Transverse colon (tissue), 4 donors: ENCODE data around the gene VSTM2L. TPM values are rescaled to one million over a fixed set of nuclear protein-coding genes. Genes with fewer than 3 reads are reported as not detected.

ENCODE experiments used
- DNase-seq: peaks from one replicate; pipeline ENCODE4 v3.0.0-alpha.2; 2019
- H3K27ac ChIP-seq, 4 donors: fragments of 200-600 bp; sonication (generic); 2 replicates each; pipeline ENCODE4 v1.5.1; 2016 to 2018; ENCODE audit warnings: inconsistent platforms in 4 of 4
- H3K27me3 ChIP-seq: fragments of 200-600 bp; sonication (generic); 2 replicates; pipeline ENCODE4 v1.5.1; 2017; ENCODE audit warnings: inconsistent platforms
- H3K36me3 ChIP-seq, 4 donors: fragments of 200-600 bp; sonication (generic); 2 replicates each; pipeline ENCODE4 v1.5.1; 2017 to 2019; ENCODE audit warnings: inconsistent platforms in 4 of 4
- H3K4me1 ChIP-seq, 4 donors: fragments of 200-600 bp; sonication (generic); 2 replicates each; pipeline ENCODE4 v1.5.1; 2017 to 2020; ENCODE audit warnings: inconsistent platforms in 4 of 4
- H3K4me3 ChIP-seq, 4 donors: fragments of 200-600 bp; sonication (generic); 1 replicate in 1 of 4; 2 replicates in 3 of 4; pipeline versions ENCODE4 v1.5.1 to v1.6.1; 2017 to 2019; ENCODE audit warnings: inconsistent platforms in 4 of 4
- H3K9me3 ChIP-seq, 2 donors: fragments of 200-600 bp; sonication (generic); 2 replicates each; pipeline ENCODE4 v1.5.1; 2017 to 2019; ENCODE audit warnings: inconsistent platforms in 2 of 2
- EP300 ChIP-seq: sonication (generic); formaldehyde crosslinking; IDR thresholded peaks from one replicate; pipeline ENCODE4 v1.6.1; 2017; ENCODE audit warnings: antibody characterized with exemption, low read depth
- POLR2A ChIP-seq: fragments of 450-650 bp; IDR thresholded peaks from one replicate; pipeline ENCODE4 v1.6.1; 2016; ENCODE audit warnings: antibody characterized with exemption, mild to moderate bottlenecking, moderate library complexity
- POLR2AphosphoS5 ChIP-seq, 3 donors: sonication (generic); formaldehyde crosslinking; IDR thresholded peaks; one replicate each; pipeline ENCODE4 v1.6.1; 2016; ENCODE audit warnings: antibody characterized with exemption in 3 of 3
- WGBS, 2 donors: methylation state at CpG; one replicate each; pipeline ENCODE4 v1.1.5; 2018; ENCODE audit warnings: low coverage in 1 of 2; 5-methylcytosine and 5-hydroxymethylcytosine counted together
- in situ Hi-C, 4 donors: fragments of 200-750 bp; cut with MboI; loops; one replicate each; pipeline versions ENCODE4 v1.15.0 to v1.15.1; 2017; ENCODE audit warnings: low sequenced_read_pairs in 3 of 4, low pct_ligation_motif_present in 1 of 4, low pct_unique_long_range_greater_than_20kb in 1 of 4
- intact Hi-C: fragments of 100-400 bp; cut with DNase I; formaldehyde crosslinking; loops from one replicate; pipeline ENCODE4 v1.15.1; 2023; ENCODE audit warnings: low total_unique reads
- total RNA-seq, 4 donors: library from RNA; depleted of rRNA; stranded (reverse); fragments of >200 nt; gene quantifications; one replicate each; pipeline ENCODE4 v1.1.0, GENCODE V29; 2016
- TF ChIP-seq, protein P1 (sequence below), 5 experiments: fragments of 200-600 bp in 3 of 5; fragments of 450-650 bp in 2 of 5; sonication (generic) in 3 of 5; IDR thresholded peaks; 1 replicate in 2 of 5; 2 replicates in 3 of 5; pipeline ENCODE4 v1.5.1; 2016 to 2017; ENCODE audit warnings: antibody characterized with exemption in 5 of 5, inconsistent platforms in 3 of 5, mild to moderate bottlenecking in 2 of 5, moderate library complexity in 1 of 5

The VSTM2L gene
- total RNA-seq, 4 donors from 2014 or later, result 3.0 to 6.6 (median 3.0) TPM; not detected in 1

DNA sequence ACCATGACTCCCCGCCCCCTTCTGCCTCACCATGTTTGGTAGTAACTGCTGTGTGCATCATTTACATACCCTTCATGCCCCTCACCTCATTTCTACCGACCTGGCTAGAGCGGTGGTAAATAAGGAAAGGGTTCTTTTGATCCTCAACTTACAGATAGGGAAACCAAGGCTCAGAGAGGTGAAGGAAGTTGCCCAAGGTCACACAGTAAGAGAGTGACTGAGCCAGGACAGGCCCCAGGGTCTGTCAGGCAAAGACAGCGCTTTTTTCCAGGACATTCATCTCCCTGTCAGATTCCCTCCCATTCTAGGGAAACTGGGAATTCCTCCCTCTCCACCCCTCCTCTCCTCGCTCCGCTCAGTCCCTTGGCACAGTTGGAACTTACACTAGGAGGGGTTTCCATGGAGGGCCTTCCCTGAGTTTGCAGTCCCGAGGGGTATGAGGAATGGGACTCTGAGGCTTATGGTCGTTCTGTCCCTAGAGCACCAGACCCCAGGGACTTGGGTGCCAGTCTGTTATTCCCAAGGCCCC lies 2.0 kb downstream of the VSTM2L start:
- Histone ChIP-seq H3K9me3 (no peaks in the 10 kb centered on the region), H3K27me3 (peaks cover 80% of the 10 kb centered on the region), H3K27ac (no peak overlapping the region), H3K4me3 (no peak overlapping the region), H3K4me1 (peaks cover 0 to 14% (median 11%) of the 10 kb centered on the region in 4 donors), H3K36me3 (no peaks in the 10 kb centered on the region)
- WGBS, 2 donors, result 71 to 75% methylated on average over 3 to 8 of the region's 8 CpGs
- in situ Hi-C loops, result no loop called here
- TF ChIP-seq POLR2AphosphoS5 (IDR thresholded peaks at IDR 0.05) (no peak), EP300 (no peak), POLR2A (no peak)
- TF ChIP-seq, protein P1, sequence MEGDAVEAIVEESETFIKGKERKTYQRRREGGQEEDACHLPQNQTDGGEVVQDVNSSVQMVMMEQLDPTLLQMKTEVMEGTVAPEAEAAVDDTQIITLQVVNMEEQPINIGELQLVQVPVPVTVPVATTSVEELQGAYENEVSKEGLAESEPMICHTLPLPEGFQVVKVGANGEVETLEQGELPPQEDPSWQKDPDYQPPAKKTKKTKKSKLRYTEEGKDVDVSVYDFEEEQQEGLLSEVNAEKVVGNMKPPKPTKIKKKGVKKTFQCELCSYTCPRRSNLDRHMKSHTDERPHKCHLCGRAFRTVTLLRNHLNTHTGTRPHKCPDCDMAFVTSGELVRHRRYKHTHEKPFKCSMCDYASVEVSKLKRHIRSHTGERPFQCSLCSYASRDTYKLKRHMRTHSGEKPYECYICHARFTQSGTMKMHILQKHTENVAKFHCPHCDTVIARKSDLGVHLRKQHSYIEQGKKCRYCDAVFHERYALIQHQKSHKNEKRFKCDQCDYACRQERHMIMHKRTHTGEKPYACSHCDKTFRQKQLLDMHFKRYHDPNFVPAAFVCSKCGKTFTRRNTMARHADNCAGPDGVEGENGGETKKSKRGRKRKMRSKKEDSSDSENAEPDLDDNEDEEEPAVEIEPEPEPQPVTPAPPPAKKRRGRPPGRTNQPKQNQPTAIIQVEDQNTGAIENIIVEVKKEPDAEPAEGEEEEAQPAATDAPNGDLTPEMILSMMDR (IDR thresholded peaks at IDR 0.05), result no peak
- intact Hi-C loops, result no loop called here
- no peak for DNase-seq

DNA sequence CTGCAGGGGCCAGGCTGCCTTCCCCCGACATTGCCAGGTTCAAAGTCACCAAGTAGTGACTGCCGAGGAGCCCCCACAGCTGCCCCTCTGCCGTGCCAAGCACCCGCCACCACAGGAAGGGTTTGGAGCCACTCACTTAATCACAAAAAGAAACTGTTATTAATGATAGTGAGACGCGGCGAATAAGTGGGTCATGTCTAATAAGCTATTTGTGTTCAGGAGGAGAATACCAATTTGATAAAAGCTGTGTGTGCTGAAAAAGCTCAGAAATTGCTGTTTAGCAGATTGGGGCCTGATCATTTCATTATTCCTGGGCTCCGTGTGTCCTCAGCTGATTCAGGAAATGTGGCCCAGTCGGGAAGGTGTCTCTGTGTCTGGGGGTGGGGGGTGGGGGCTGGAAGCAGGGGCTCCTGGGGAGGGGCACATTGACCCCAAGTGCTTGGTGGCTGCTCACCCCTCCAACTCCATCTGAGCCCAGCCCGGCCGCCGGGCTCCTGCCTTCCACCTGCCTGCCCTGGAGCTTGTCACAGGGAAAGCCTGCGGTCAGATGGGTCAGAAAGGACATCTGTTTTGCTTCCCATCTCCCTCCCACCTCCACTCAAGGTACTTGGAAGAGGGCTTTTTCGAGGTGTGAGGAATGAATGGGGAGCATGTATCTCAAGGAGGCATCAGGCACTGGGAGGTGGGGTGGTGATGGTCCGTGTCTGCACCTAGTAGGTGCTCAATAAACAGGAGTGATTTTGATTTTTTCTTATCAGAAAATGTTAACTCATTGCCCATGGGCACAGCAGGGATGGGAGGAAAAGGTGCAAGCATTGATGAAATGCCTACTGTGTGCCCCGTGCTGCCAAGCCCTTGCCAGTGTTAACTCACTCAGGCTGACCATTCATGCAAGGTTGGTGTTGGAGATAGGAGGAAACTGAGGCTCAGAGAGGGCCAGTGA lies 3.0 kb downstream of the VSTM2L start:
- in situ Hi-C loops, result no loop called here
- Histone ChIP-seq H3K36me3 (no peaks in the 10 kb centered on the region), H3K9me3 (no peaks in the 10 kb centered on the region), H3K27me3 (peaks cover 78% of the 10 kb centered on the region), H3K4me1 (peaks cover 0 to 14% (median 11%) of the 10 kb centered on the region in 4 donors), H3K4me3 (no peak overlapping the region), H3K27ac (no peak overlapping the region)
- WGBS, 2 donors, result 71 to 80% methylated on average over 1 to 16 of the region's 16 CpGs
- DNase-seq, result no peak
- TF ChIP-seq POLR2A, result no peak
- TF ChIP-seq EP300, result no peak
- TF ChIP-seq POLR2AphosphoS5 (IDR thresholded peaks at IDR 0.05), result no peak
- TF ChIP-seq, protein P1 (IDR thresholded peaks at IDR 0.05), result no peak
- intact Hi-C loops, result no loop called here

DNA sequence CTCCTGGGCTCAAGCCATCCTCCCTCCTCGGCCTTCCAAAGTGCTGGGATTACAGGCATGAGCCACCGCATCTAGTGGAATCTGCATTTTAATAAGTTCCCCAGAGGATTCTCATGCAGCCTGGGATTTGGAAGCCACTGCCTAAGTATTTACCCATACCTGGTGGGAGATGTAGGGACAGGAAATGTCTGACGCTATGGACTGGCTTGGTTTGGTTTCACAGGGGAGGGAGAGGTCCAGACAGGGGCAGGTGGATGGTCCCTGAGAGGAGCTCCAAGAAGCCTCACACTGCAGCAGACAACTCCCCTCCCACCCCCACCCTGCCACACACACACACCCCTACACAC lies 4.4 kb downstream of the VSTM2L start:
- WGBS, 2 donors, result 70% methylated on average over 3 of the region's 3 CpGs; no CpG with 5 or more reads in 1 of the 2 donors

DNA sequence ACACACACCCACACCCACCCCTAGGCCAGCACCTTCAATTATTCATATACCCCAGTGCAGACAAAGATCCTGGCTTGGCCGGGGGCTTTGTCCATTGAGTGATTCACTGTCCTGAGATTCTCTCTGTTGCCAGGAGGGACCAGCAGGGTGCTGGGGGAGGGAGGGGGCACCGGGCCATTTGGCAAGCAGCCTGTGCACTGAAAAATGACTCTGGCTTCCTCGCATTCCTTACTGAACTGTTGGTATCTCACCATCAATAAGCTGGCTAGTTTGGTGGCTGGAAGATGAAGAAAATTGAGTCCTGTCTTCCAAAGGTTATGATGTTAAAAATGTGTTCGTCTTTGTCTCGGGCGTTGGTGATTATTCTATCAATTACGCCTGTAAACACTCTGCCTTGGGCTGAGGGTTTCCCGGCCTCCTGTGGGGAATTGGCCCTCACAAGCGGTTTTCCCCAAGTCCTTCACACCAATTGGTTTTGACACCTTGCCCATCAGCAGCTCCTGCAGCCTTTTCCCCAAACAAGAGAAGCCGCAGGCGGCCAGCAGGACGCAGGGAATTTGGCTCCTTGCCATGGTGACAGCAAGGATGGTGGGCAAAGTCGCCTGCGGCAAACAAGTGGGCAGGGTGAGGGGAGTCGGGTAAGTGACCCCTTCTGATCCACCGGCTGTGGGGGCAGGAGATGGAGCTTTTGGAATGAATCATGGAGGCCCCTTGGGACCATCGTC lies 4.9 kb downstream of the VSTM2L start:
- TF ChIP-seq POLR2A, result no peak
- TF ChIP-seq, protein P1 (IDR thresholded peaks at IDR 0.05), result no peak
- no peak for TF ChIP-seq EP300
- no peak for TF ChIP-seq POLR2AphosphoS5 (IDR thresholded peaks at IDR 0.05)
- in situ Hi-C loops, result no loop called here
- WGBS, 2 donors, result 14 to 48% methylated on average over 6 to 17 of the region's 17 CpGs
- H3K36me3 ChIP-seq, result no peaks in the 10 kb centered on the region
- no peak for DNase-seq
- no peak overlapping the region for H3K4me3 ChIP-seq
- intact Hi-C loops, result no loop called here
- H3K27me3 ChIP-seq, result peaks cover 78% of the 10 kb centered on the region
- peaks cover 0 to 12% (median 6%) of the 10 kb centered on the region in 4 donors for H3K4me1 ChIP-seq
- no peak overlapping the region for H3K27ac ChIP-seq
- no peaks in the 10 kb centered on the region for H3K9me3 ChIP-seq

More for the DNA sequence above, 4.4 kb downstream of the VSTM2L start:
- Histone ChIP-seq H3K36me3 (no peaks in the 10 kb centered on the region), H3K27ac (no peak overlapping the region), H3K4me3 (no peak overlapping the region), H3K27me3 (peaks cover 78% of the 10 kb centered on the region), H3K4me1 (peaks cover 0 to 17% (median 11%) of the 10 kb centered on the region in 4 donors), H3K9me3 (no peaks in the 10 kb centered on the region)
- TF ChIP-seq POLR2A (no peak), EP300 (no peak)
- in situ Hi-C loops, result no loop called here
- DNase-seq, result no peak
- intact Hi-C loops, result no loop called here
